Neuronal stem cell (in vitro differentiated cells): ENCODE measurements around the gene GOLGB1. TPM values are rescaled to one million over a fixed set of nuclear protein-coding genes. Genes with fewer than 3 reads are reported as not detected.

Experiments
- DNase-seq: peaks from one replicate; pipeline ENCODE4 v3.0.0-alpha.2; 2013; ENCODE audit warnings: low spot score
- H2AFZ ChIP-seq: one replicate; pipeline ENCODE4 v1.6.1; 2013; ENCODE audit warnings: mild to moderate bottlenecking, low read length, inconsistent platforms
- H2AK5ac ChIP-seq: 2 replicates; pipeline ENCODE4 v1.6.1; 2013; ENCODE audit warnings: low read depth, mild to moderate bottlenecking, inconsistent platforms, low read length, moderate library complexity, mixed read lengths
- H2BK120ac ChIP-seq: 2 replicates; pipeline ENCODE4 v1.6.1; 2013; ENCODE audit warnings: low read depth, mild to moderate bottlenecking, inconsistent platforms, low read length, moderate library complexity, mixed read lengths
- H2BK12ac ChIP-seq: one replicate; pipeline ENCODE4 v1.6.1; 2013; ENCODE audit warnings: low read length, inconsistent platforms
- H2BK15ac ChIP-seq: 2 replicates; pipeline ENCODE4 v1.6.1; 2013; ENCODE audit warnings: mild to moderate bottlenecking, low read length, inconsistent platforms, mixed read lengths
- H2BK5ac ChIP-seq: one replicate; pipeline ENCODE4 v1.6.1; 2013; ENCODE audit warnings: inconsistent platforms, mild to moderate bottlenecking, low read length, moderate library complexity
- H3K14ac ChIP-seq: one replicate; pipeline ENCODE4 v1.6.1; 2013; ENCODE audit warnings: low read length, inconsistent platforms
- H3K18ac ChIP-seq: 2 replicates; pipeline ENCODE4 v1.6.1; 2013; ENCODE audit warnings: low read length, inconsistent platforms
- H3K23ac ChIP-seq: 2 replicates; pipeline ENCODE4 v1.6.1; 2013; ENCODE audit warnings: low read depth, mild to moderate bottlenecking, mixed read lengths, low read length, inconsistent platforms; ENCODE audit not compliant: poor library complexity
- H3K27ac ChIP-seq: replicated peaks from 3 replicates; pipeline ENCODE4 v1.5.1; 2013; ENCODE audit warnings: low read length, inconsistent platforms
- H3K27me3 ChIP-seq, 3 experiments: 2 replicates each; pipeline ENCODE4 v1.6.1; 2013; ENCODE audit warnings: low read length in 3 of 3, mild to moderate bottlenecking in 2 of 3, inconsistent platforms in 1 of 3, low read depth in 1 of 3, mixed read lengths in 1 of 3, moderate library complexity in 1 of 3; ENCODE audit not compliant: control insufficient read depth in 3 of 3, insufficient read depth in 3 of 3
- H3K36me3 ChIP-seq, 2 donors: replicated peaks in 1 of 2; 2 replicates each; pipeline ENCODE4 v1.6.1; 2013; ENCODE audit warnings: low read length in 2 of 2; ENCODE audit not compliant: control insufficient read depth in 2 of 2, insufficient read depth in 2 of 2
- H3K4ac ChIP-seq: 2 replicates; pipeline ENCODE4 v1.6.1; 2013; ENCODE audit warnings: inconsistent platforms, mild to moderate bottlenecking, low read length, moderate library complexity
- H3K4me1 ChIP-seq, 2 donors: 1 replicate in 1 of 2; 2 replicates in 1 of 2; pipeline ENCODE4 v1.6.1; 2013; ENCODE audit warnings: low read length in 2 of 2, low read depth in 1 of 2; ENCODE audit not compliant: control insufficient read depth in 2 of 2, insufficient read depth in 1 of 2
- H3K4me2 ChIP-seq: one replicate; pipeline ENCODE4 v1.6.1; 2013; ENCODE audit warnings: mild to moderate bottlenecking, low read length, inconsistent platforms; ENCODE audit not compliant: insufficient read depth, poor library complexity, severe bottlenecking
- H3K4me3 ChIP-seq, 2 donors: 2 replicates each; pipeline ENCODE4 v1.5.1; 2013; ENCODE audit warnings: low read length in 2 of 2, mild to moderate bottlenecking in 2 of 2, inconsistent platforms in 1 of 2, moderate library complexity in 1 of 2
- H3K79me1 ChIP-seq: one replicate; pipeline ENCODE4 v1.6.1; 2013; ENCODE audit warnings: low read depth, mild to moderate bottlenecking, inconsistent platforms, low read length, moderate library complexity
- H3K9ac ChIP-seq: one replicate; pipeline ENCODE4 v1.6.1; 2013; ENCODE audit warnings: mild to moderate bottlenecking, low read depth, low read length, inconsistent platforms; ENCODE audit not compliant: poor library complexity
- H3K9me3 ChIP-seq, 2 donors: replicated peaks in 1 of 2; 2 replicates each; pipeline versions ENCODE3 to v1.6.1; 2013; ENCODE audit warnings: low read length in 2 of 2, mild to moderate bottlenecking in 2 of 2, inconsistent platforms in 1 of 2, low read depth in 1 of 2, mixed read lengths in 1 of 2, moderate library complexity in 1 of 2; ENCODE audit not compliant: control insufficient read depth in 2 of 2, insufficient read depth in 1 of 2
- H4K8ac ChIP-seq: one replicate; pipeline ENCODE4 v1.6.1; 2013; ENCODE audit warnings: low read depth, mild to moderate bottlenecking, inconsistent platforms, low read length, moderate library complexity
- H4K91ac ChIP-seq: one replicate; pipeline ENCODE4 v1.6.1; 2013; ENCODE audit warnings: low read length, low read depth, mild to moderate bottlenecking, inconsistent platforms; ENCODE audit not compliant: poor library complexity
- WGBS, 2 donors: extraction: QIAGEN DNeasy Blood & Tissue Kit; methylation state at CpG; one replicate each; pipeline ENCODE4 v1.1.7; 2013; ENCODE audit warnings: missing lambda C conversion rate in 2 of 2, mixed read lengths in 1 of 2; ENCODE audit not compliant: insufficient read length in 2 of 2, insufficient replicate concordance in 1 of 2; ENCODE audit errors: extremely low coverage in 2 of 2; 5-methylcytosine and 5-hydroxymethylcytosine counted together
- polyA plus RNA-seq, 2 experiments: library from polyadenylated mRNA; stranded (reverse); fragments of 200-250 nt; gene quantifications; one replicate each; pipeline ENCODE4 v1.2.3, GENCODE V29; 2013

GOLGB1 gene
- polyA plus RNA-seq (2013, experiment 1 of 2), result 17.0 TPM
- 16.3 TPM for polyA plus RNA-seq (2013, experiment 2 of 2)

DNA sequence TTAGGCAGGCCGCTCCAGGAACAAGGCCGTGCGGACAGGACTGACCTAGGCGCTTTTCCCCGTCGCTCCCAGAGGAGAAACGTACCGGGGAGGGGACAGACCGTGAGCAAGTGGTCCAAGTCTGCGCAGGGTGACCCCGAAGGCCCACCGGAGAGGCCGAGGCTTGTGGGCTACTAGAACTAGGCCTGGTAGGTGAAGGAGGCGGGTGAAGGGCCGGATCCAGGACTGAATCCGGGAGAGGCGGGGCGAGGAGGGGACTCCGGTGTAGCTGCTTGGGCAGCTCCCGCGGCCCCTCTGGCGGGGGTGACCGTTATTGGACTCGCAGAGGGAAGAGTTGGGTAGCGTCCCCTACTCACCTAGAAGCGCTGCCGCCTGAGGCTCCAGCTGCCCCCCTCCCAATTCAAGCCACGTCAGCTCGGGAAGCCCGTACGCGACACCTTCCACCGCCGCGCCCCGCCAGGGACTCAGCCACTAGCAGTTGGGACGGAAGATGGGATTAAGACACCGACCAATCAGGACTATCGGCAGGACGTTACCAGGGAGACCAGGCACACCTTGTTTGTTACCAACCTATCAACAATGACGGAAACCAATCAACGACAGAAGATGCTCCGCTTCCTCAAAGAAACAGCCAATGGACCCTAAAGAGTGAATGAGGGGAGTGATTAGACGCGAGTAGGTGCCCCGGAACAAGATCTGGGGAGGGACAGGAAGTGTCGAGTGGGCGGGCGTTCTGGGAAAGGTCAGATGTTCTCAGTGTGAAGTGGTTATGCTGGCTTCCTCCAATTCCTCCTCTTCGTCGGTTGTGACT lies at the start of gene GOLGB1:
TSS of gene GOLGB1 (minus strand) at position 466 of the 811 bp plus-strand sequence. CDS start 18,770 bp downstream, outside the sequence.
- Histone ChIP-seq H2BK12ac (no peak within 1 kb of the TSS), H2BK5ac (peak within 1 kb of the TSS; percentile 77)

GRCh38 chr3:121796970-121797369 lies 47.4 kb upstream of the GOLGB1 start:
- no peak overlapping the region for H3K23ac ChIP-seq
- no peak overlapping the region for H2AFZ ChIP-seq
- H4K8ac ChIP-seq, result no peak overlapping the region
- no peaks in the 10 kb centered on the region for H3K4me1 ChIP-seq
- WGBS, 2 donors, result no CpG with 5 or more reads among the region's 1 CpG
- no peak overlapping the region for H3K18ac ChIP-seq
- H3K27ac ChIP-seq, result no peak overlapping the region
- H3K4me2 ChIP-seq, result no peak overlapping the region
- no peaks in the 10 kb centered on the region for H3K9me3 ChIP-seq
- no peak overlapping the region for H2BK12ac ChIP-seq
- H2BK120ac ChIP-seq, result no peak overlapping the region
- no peak overlapping the region for H2AK5ac ChIP-seq
- H2BK5ac ChIP-seq, result no peak overlapping the region
- no peaks in the 10 kb centered on the region for H3K79me1 ChIP-seq
- no peak for DNase-seq
- no peak overlapping the region for H3K9ac ChIP-seq
- no peaks in the 10 kb centered on the region for H3K27me3 ChIP-seq
- H3K4me3 ChIP-seq, result no peak overlapping the region
- H3K4ac ChIP-seq, result no peak overlapping the region
- H3K14ac ChIP-seq, result no peak overlapping the region
- H3K36me3 ChIP-seq, result peaks cover 0 to 96% of the 10 kb centered on the region in 2 donors
- no peak overlapping the region for H2BK15ac ChIP-seq
- H4K91ac ChIP-seq, result no peak overlapping the region

More for the DNA sequence above, at the start of gene GOLGB1:
- H3K27ac ChIP-seq, result peak within 1 kb of the TSS; percentile 73
- peak within 1 kb of the TSS; percentile 69 to 99 for H3K4me3 ChIP-seq
- H3K79me1 ChIP-seq, result peaks cover 4% of the 10 kb centered on the region
- H3K9me3 ChIP-seq, result peaks cover 0 to 2% of the 10 kb centered on the region in 2 donors
- WGBS, 2 donors, result no CpG with 5 or more reads among the region's 51 CpGs
- peak; percentile 98 for DNase-seq
- peak within 1 kb of the TSS; percentile 68 for H3K4me2 ChIP-seq
- H3K14ac ChIP-seq, result no peak within 1 kb of the TSS
- H3K4me1 ChIP-seq, result peaks cover 4 to 11% of the 10 kb centered on the region in 2 donors
- H3K18ac ChIP-seq, result peak within 1 kb of the TSS; percentile 94
- H2AFZ ChIP-seq, result peak within 1 kb of the TSS; percentile 84
- no peak within 1 kb of the TSS for H2BK15ac ChIP-seq
- H4K8ac ChIP-seq, result no peak within 1 kb of the TSS
- peak within 1 kb of the TSS; percentile 84 for H3K4ac ChIP-seq
- H2AK5ac ChIP-seq, result peak within 1 kb of the TSS; percentile 63
- H3K9ac ChIP-seq, result peak within 1 kb of the TSS; percentile 91
- H2BK120ac ChIP-seq, result peak within 1 kb of the TSS; percentile 92
- H3K23ac ChIP-seq, result peak within 1 kb of the TSS; percentile 98
- no peaks in the 10 kb centered on the region for H3K27me3 ChIP-seq
- no peak within 1 kb of the TSS for H4K91ac ChIP-seq
- peaks cover 0 to 2% of the 10 kb centered on the region in 2 donors for H3K36me3 ChIP-seq

DNA sequence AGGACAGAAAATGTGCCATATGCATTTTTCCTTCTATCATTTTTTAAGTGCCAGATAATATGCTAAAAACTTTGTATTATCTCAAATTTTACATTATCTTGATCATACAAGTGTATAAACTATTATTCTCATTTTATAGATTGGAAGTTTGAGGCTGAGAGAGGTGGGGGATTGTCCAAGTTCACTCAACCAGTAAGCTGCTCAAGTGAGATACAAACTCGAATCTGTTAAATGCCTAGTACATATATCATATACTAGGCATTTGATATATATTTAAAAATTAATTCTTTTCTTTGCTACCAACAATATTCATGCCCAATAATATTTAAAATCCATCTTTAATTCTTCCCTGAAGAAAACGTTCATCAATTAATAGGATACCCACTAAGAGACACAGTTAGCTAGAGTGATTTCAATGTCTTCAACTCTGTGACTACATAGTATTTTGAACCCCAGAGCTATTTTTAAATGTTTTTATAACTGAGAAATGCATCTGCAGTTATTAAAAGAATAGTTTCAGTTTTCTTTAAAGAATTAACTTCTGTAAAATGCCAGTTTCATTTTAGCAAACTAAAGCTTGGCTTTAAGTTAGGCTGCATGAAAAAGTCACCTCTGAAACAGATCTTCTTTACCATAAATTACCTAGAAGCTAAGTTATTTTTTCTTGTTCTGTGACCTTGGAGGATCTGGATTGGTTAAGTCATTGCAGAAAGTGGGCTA lies 44.9 kb upstream of the GOLGB1 start:
- Histone ChIP-seq H3K4me3 (no peak overlapping the region), H4K8ac (no peak overlapping the region), H3K9ac (no peak overlapping the region), H3K4ac (no peak overlapping the region), H2AK5ac (no peak overlapping the region), H2BK12ac (no peak overlapping the region), H2BK120ac (no peak overlapping the region), H3K18ac (no peak overlapping the region), H2BK5ac (no peak overlapping the region), H2BK15ac (no peak overlapping the region), H3K14ac (no peak overlapping the region), H3K27me3 (no peaks in the 10 kb centered on the region), H3K4me2 (no peak overlapping the region), H2AFZ (no peak overlapping the region), H3K79me1 (no peaks in the 10 kb centered on the region), H3K36me3 (peaks cover 0 to 96% of the 10 kb centered on the region in 2 donors), H3K23ac (no peak overlapping the region), H3K27ac (no peak overlapping the region), H3K4me1 (no peaks in the 10 kb centered on the region), H4K91ac (no peak overlapping the region), H3K9me3 (no peaks in the 10 kb centered on the region)
- no CpG with 5 or more reads among the region's 2 CpGs for WGBS, 2 donors
- DNase-seq, result no peak

DNA sequence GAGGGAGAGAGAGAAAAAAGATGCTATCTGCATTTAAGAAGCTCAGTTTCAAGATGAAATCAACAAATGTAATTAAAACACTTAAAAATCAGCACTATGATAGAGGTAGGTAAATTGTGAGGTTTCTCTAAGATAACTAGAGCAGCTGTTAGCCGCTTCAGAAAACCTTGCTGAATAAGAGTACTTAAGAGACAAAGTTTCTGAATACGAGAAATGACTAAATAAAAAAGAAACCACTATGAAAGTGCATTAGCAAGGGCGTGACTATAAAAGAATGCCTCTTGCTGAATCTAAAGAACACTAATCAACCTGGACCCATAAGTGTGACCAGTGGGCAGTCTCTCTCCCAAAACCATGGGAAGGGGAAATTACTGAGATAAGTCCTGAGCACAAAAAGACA lies 43.5 kb upstream of the GOLGB1 start:
- peaks cover 0 to 96% of the 10 kb centered on the region in 2 donors for H3K36me3 ChIP-seq

More for the DNA sequence above, 43.5 kb upstream of the GOLGB1 start:
- H3K79me1 ChIP-seq, result no peaks in the 10 kb centered on the region
- no peak overlapping the region for H2BK15ac ChIP-seq
- no peak overlapping the region for H3K14ac ChIP-seq
- H3K4ac ChIP-seq, result no peak overlapping the region
- H3K9ac ChIP-seq, result no peak overlapping the region
- H3K27me3 ChIP-seq, result no peaks in the 10 kb centered on the region
- H3K18ac ChIP-seq, result no peak overlapping the region
- H2BK5ac ChIP-seq, result no peak overlapping the region
- no peak overlapping the region for H3K27ac ChIP-seq
- WGBS, 2 donors, result no CpG with 5 or more reads among the region's 3 CpGs
- no peak overlapping the region for H3K4me2 ChIP-seq
- no peak overlapping the region for H2BK12ac ChIP-seq
- H2AFZ ChIP-seq, result no peak overlapping the region
- H2BK120ac ChIP-seq, result no peak overlapping the region
- no peak overlapping the region for H3K4me3 ChIP-seq
- no peaks in the 10 kb centered on the region for H3K4me1 ChIP-seq
- H3K9me3 ChIP-seq, result no peaks in the 10 kb centered on the region
- no peak overlapping the region for H2AK5ac ChIP-seq
- no peak overlapping the region for H4K8ac ChIP-seq
- no peak for DNase-seq
- no peak overlapping the region for H4K91ac ChIP-seq
- no peak overlapping the region for H3K23ac ChIP-seq
